ENCODE results near the gene CASK.

CASK gene

DNA sequence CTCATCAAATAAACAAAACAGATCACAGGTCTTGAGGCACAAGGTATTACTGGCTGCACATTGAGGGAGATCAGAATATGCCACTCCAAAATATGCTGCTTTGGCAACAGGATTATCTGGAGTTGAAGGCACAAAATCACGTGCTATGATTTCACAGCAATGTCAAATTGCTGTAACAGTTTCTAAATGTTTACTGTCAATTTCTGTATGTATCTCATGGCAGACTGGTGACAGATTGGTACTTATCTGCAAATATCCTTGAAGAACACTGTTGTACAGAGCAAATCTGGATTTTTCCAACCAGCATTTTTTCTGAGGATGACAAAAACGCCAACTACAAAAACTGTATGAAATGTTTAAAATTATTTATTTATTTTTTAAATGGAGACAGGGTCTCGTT lies 172.6 kb downstream of the CASK start:
- no peak for DNase-seq (ENCODE audit: low read depth)
- TF ChIP-seq, protein P1, sequence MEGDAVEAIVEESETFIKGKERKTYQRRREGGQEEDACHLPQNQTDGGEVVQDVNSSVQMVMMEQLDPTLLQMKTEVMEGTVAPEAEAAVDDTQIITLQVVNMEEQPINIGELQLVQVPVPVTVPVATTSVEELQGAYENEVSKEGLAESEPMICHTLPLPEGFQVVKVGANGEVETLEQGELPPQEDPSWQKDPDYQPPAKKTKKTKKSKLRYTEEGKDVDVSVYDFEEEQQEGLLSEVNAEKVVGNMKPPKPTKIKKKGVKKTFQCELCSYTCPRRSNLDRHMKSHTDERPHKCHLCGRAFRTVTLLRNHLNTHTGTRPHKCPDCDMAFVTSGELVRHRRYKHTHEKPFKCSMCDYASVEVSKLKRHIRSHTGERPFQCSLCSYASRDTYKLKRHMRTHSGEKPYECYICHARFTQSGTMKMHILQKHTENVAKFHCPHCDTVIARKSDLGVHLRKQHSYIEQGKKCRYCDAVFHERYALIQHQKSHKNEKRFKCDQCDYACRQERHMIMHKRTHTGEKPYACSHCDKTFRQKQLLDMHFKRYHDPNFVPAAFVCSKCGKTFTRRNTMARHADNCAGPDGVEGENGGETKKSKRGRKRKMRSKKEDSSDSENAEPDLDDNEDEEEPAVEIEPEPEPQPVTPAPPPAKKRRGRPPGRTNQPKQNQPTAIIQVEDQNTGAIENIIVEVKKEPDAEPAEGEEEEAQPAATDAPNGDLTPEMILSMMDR (IDR thresholded peaks at IDR 0.05; ENCODE audit: low read depth, low read length), result no peak
- TF ChIP-seq, protein P2, sequence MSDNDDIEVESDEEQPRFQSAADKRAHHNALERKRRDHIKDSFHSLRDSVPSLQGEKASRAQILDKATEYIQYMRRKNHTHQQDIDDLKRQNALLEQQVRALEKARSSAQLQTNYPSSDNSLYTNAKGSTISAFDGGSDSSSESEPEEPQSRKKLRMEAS (IDR thresholded peaks at IDR 0.05; ENCODE audit: low read depth, low read length), result no peak
- no peak for TF ChIP-seq MYC (IDR thresholded peaks at IDR 0.05; ENCODE audit: low read depth, low read length)
- TF ChIP-seq POLR2A (IDR thresholded peaks at IDR 0.05; ENCODE audit: extremely low read depth, insufficient read length), result no peak
- no peak overlapping the region for H3K4me3 ChIP-seq (ENCODE audit: low read depth, low read length)

DNA sequence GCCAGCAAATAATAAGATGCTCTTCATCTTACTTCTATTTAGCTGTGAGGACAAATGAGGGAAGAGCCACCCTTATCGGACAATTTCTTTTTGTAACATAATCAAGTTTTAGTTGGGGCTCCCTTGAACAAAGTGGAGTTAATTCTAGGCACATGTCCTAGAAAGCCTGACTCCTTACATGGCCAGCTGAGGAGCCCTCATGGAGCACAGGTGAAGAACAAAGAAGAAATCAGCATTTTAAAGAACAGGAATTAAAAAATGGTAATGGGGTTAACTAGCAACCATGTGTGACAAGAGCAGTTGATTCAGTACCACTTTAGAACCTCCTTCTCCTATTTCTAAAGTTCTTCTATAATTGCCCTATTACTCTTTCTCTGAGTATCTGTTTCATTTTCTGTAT lies 183.5 kb downstream of the CASK start:
- no peak for DNase-seq (ENCODE audit: low read depth)
- no peak overlapping the region for H3K4me3 ChIP-seq (ENCODE audit: low read depth, low read length)
- TF ChIP-seq, protein P1 (IDR thresholded peaks at IDR 0.05; ENCODE audit: low read depth, low read length), result no peak
- no peak for TF ChIP-seq POLR2A (IDR thresholded peaks at IDR 0.05; ENCODE audit: extremely low read depth, insufficient read length)
- TF ChIP-seq, protein P2 (IDR thresholded peaks at IDR 0.05; ENCODE audit: low read depth, low read length), result no peak
- no peak for TF ChIP-seq MYC (IDR thresholded peaks at IDR 0.05; ENCODE audit: low read depth, low read length)

DNA sequence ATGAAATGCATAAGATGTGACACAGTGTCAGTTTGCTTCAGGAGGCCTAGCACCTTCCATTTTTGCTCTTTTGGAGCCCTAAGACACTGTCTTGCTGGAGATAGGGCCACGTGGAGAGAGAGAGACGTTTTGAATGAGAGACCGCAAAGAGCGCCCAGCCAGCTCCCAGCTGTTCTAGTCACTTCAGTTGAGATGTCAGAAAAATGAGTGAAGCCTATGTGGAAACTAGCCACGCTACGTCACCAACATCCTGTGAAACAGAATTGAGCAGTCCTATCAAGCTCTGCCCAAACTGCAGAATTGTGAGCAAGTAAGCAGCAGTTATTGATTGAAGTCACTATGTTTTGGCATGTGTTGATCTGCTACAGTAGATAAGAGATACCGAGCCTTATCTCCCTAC lies 186.3 kb downstream of the CASK start:
- TF ChIP-seq, protein P2 (IDR thresholded peaks at IDR 0.05; ENCODE audit: low read depth, low read length), result peak; percentile 34; the same call in 1 of the 2 replicates
- TF ChIP-seq, protein P1 (IDR thresholded peaks at IDR 0.05; ENCODE audit: low read depth, low read length), result no peak
- no peak for TF ChIP-seq MYC (IDR thresholded peaks at IDR 0.05; ENCODE audit: low read depth, low read length)
- peak; percentile 2 for DNase-seq (ENCODE audit: low read depth)
- no peak overlapping the region for H3K4me3 ChIP-seq (ENCODE audit: low read depth, low read length)

DNA sequence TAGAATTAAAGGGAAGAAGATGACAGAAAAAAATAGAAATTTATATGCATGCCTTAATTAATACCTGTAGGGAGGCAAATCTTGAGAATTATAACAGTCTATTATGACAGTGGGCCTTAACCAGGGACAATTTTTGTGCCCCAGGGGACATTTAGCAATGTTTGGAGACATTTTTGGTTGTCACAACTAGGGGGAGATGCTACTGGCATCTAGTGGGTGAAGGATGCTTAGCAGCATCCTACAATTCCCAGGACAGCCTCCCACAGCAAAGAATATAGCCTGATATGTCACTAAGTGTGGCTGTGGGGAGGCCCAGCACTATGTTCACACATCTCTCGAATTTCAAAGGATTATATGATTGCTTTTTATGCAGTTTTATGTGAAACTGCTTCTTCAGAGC lies 188.8 kb downstream of the CASK start:
- H3K4me3 ChIP-seq (ENCODE audit: low read depth, low read length), result no peak overlapping the region
- TF ChIP-seq, protein P1 (IDR thresholded peaks at IDR 0.05; ENCODE audit: low read depth, low read length), result peak; percentile 36
- TF ChIP-seq POLR2A (IDR thresholded peaks at IDR 0.05; ENCODE audit: extremely low read depth, insufficient read length), result no peak
- DNase-seq (ENCODE audit: low read depth), result peak; percentile 59

DNA sequence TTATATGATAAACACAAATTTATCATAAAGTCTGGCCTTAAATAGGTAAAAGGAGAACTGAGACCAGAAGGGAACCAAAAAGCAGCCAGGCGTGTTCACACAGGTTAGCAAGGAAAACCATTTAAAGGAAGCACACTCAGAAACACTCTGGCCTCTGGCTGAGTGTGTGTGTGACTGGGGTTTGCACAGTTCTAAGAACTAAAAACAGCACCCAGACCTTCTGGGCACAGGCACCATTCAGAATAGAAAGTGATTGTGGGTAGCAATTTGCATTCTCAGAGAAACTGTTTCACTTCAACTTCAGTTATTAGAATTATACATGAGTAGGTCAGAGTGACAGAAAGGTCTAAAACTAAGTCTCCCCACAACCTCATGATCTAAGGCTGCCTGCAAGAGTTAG lies 189.4 kb downstream of the CASK start:
- no peak for DNase-seq (ENCODE audit: low read depth)
- TF ChIP-seq, protein P1 (IDR thresholded peaks at IDR 0.05; ENCODE audit: low read depth, low read length), result no peak
- TF ChIP-seq, protein P2 (IDR thresholded peaks at IDR 0.05; ENCODE audit: low read depth, low read length), result no peak
- TF ChIP-seq MYC (IDR thresholded peaks at IDR 0.05; ENCODE audit: low read depth, low read length) (no peak), POLR2A (IDR thresholded peaks at IDR 0.05; ENCODE audit: extremely low read depth, insufficient read length) (no peak)
- H3K4me3 ChIP-seq (ENCODE audit: low read depth, low read length), result no peak overlapping the region

DNA sequence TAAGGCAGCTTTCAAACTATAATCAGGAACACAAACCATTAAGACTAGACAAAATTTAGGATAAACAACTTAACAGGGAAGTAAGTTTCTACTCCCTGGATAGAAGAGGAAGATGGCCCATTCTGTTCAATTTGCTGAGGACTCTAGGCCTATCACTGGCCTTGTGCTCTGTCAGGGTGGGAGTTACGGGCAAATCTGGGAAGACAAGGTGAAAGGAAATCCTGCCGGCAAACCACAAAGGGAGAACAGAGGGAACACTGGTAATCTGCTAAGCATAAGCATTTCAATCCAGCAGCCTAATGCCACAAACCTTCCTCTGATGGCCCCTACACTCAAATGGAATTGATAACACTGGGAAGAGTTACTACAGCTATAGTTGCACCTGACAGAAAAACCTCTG lies 191.1 kb downstream of the CASK start:
- no peak overlapping the region for H3K4me3 ChIP-seq (ENCODE audit: low read depth, low read length)
- TF ChIP-seq POLR2A (IDR thresholded peaks at IDR 0.05; ENCODE audit: extremely low read depth, insufficient read length) (no peak), MYC (IDR thresholded peaks at IDR 0.05; ENCODE audit: low read depth, low read length) (no peak)
- TF ChIP-seq, protein P1 (IDR thresholded peaks at IDR 0.05; ENCODE audit: low read depth, low read length), result no peak
- TF ChIP-seq, protein P2 (IDR thresholded peaks at IDR 0.05; ENCODE audit: low read depth, low read length), result no peak
- DNase-seq (ENCODE audit: low read depth), result no peak
